K562 (cell line): ENCODE data around the gene SLC5A6. TPM values are rescaled to one million over a fixed set of nuclear protein-coding genes. Genes with fewer than 3 reads are reported as not detected.
A peak's percentile ranks its signal among the peaks of the same experiment; 100 is the strongest.
"Not testable (repeated sequence)": the region's sequence is repeated elsewhere in the genome, so short reads cannot be mapped to it uniquely, and the experiment has no call there.

Experiments
- ATAC-seq: fragments of 200-7000 bp; cut with Tn5 transposase; 3 replicates; pipeline ENCODE4 v1.9.1; 2020; ENCODE audit warnings: moderate library complexity
- BruUV-seq: library from RNA; stranded (reverse); fragments of 400-500 nt; replicated peaks from 2 replicates; lab custom pipeline; 2021; lab: Mats Ljungman, UMichigan
- CTCF ChIA-PET: fragments of 300-600 bp; formaldehyde crosslinking; extraction: SDS; loops from one replicate; lab custom pipeline; 2021; ENCODE audit warnings: low intra/inter-chr PET ratio; lab: Yijun Ruan, JAX
- POLR2A ChIA-PET: fragments of 300-600, 350-650 bp; sonication (Branson Sonifier 250); formaldehyde crosslinking; extraction: SDS; loops from one replicate; lab custom pipeline; 2021; ENCODE audit warnings: antibody characterized with exemption, inconsistent platforms; lab: Yijun Ruan, JAX
- DNase-seq, 4 experiments: peaks; one replicate each; pipeline versions ENCODE4 v3.0.0 to v3.0.0-alpha.2; 2011 to 2018; ENCODE audit warnings: low spot score in 3 of 4, mixed read lengths in 3 of 4; ENCODE audit errors: extremely low read depth in 1 of 4
- FAIRE-seq: peaks from 2 replicates; lab custom pipeline; 2011; peaks lifted over from hg19 to GRCh38; lab: Jason Lieb, UNC
- H2AFZ ChIP-seq: 2 replicates; pipeline ENCODE4 v1.6.0; 2011; ENCODE audit warnings: low read depth, low read length, control low read depth, inconsistent platforms
- H3K27ac ChIP-seq: fragments of 200-600 bp; 3 replicates; pipeline ENCODE4 v1.8.0; 2011; ENCODE audit warnings: low read depth, mild to moderate bottlenecking, control low read depth, inconsistent platforms, low read length, moderate library complexity, mixed read lengths; ENCODE audit errors: extremely low read depth
- H3K27me3 ChIP-seq, 2 experiments: fragments of 300-600 bp in 1 of 2; 2 replicates in 1 of 2; 3 replicates in 1 of 2; pipeline versions ENCODE4 v1.6.0 to v1.8.0; 2011; ENCODE audit warnings: inconsistent platforms in 2 of 2, low read length in 2 of 2, mild to moderate bottlenecking in 1 of 2, mixed read lengths in 1 of 2, moderate library complexity in 1 of 2; ENCODE audit not compliant: control insufficient read depth in 2 of 2, insufficient read depth in 2 of 2
- H3K36me3 ChIP-seq: fragments of 300-600 bp; 3 replicates; pipeline ENCODE4 v1.8.0; 2011; ENCODE audit warnings: mild to moderate bottlenecking, low read length, inconsistent platforms; ENCODE audit not compliant: control insufficient read depth, insufficient read depth
- H3K4me1 ChIP-seq, 2 experiments: fragments of 200-600 bp in 1 of 2; replicated peaks in 1 of 2; 2 replicates in 1 of 2; 3 replicates in 1 of 2; pipeline versions ENCODE4 v1.5.1 to v1.8.0; 2011; ENCODE audit warnings: inconsistent platforms in 2 of 2, low read length in 2 of 2, mild to moderate bottlenecking in 1 of 2, mixed read lengths in 1 of 2, moderate library complexity in 1 of 2; ENCODE audit not compliant: control insufficient read depth in 2 of 2, insufficient read depth in 2 of 2
- H3K4me2 ChIP-seq: 2 replicates; pipeline ENCODE4 v1.6.1; 2011; ENCODE audit warnings: low read length, control low read depth, inconsistent platforms, mixed read lengths; ENCODE audit not compliant: insufficient read depth
- H3K4me3 ChIP-seq: fragments of 200-600 bp; sonication (generic), shearing (Covaris generic); 2 replicates; pipeline ENCODE4 v1.5.1; 2016; ENCODE audit warnings: control low read depth, inconsistent platforms
- H3K79me2 ChIP-seq: fragments of 200-600 bp; 3 replicates; pipeline ENCODE4 v1.8.0; 2011; ENCODE audit warnings: low read length, inconsistent platforms; ENCODE audit not compliant: control insufficient read depth, insufficient read depth
- H3K9ac ChIP-seq, 2 experiments: 2 replicates each; pipeline versions ENCODE4 v1.6.0 to v1.6.1; 2011; ENCODE audit warnings: low read depth in 2 of 2, low read length in 2 of 2, control low read depth in 1 of 2, inconsistent platforms in 1 of 2, mild to moderate bottlenecking in 1 of 2, mixed read lengths in 1 of 2; ENCODE audit not compliant: insufficient read depth in 1 of 2
- H3K9me1 ChIP-seq: one replicate; pipeline ENCODE4 v1.6.0; 2011; ENCODE audit warnings: inconsistent platforms, mild to moderate bottlenecking, low read length, moderate library complexity; ENCODE audit not compliant: control insufficient read depth, insufficient read depth
- H3K9me3 ChIP-seq: replicated peaks from 2 replicates; pipeline ENCODE4 v1.5.1; 2011; ENCODE audit warnings: low read depth, low read length, inconsistent platforms; ENCODE audit not compliant: control insufficient read depth, insufficient read depth
- H4K20me1 ChIP-seq: replicated peaks from 2 replicates; pipeline ENCODE4 v1.6.1; 2011; ENCODE audit warnings: low read length, inconsistent platforms, mixed read lengths; ENCODE audit not compliant: control insufficient read depth, insufficient read depth
- BCOR ChIP-seq: fragments of 450-650 bp; IDR thresholded peaks from 2 replicates; pipeline ENCODE4 v1.6.1; 2016
- CBFA2T2 ChIP-seq: fragments of 450-650 bp; conservative IDR thresholded peaks from 2 replicates; pipeline ENCODE4 v1.6.1; 2017; ENCODE audit warnings: mild to moderate bottlenecking
- CBFB ChIP-seq: sonication (generic); formaldehyde crosslinking; IDR thresholded peaks from 2 replicates; pipeline ENCODE4 v1.4.0; 2020; ENCODE audit warnings: mild to moderate bottlenecking, missing genetic modification reagents
- CXXC5 ChIP-seq: fragments of 250-450 bp; sonication (Bioruptor Pico); IDR thresholded peaks from 2 replicates; pipeline ENCODE4 v1.8.0; 2022; ENCODE audit warnings: inconsistent platforms, mild to moderate bottlenecking, moderate library complexity
- MYNN ChIP-seq, 2 experiments: sonication (generic); formaldehyde crosslinking in 1 of 2; IDR thresholded peaks; 2 replicates each; pipeline versions ENCODE4 v1.5.0 to v1.6.1; 2016 to 2020; ENCODE audit warnings: antibody characterized with exemption in 1 of 2, missing genetic modification reagents in 1 of 2
- TFAM ChIP-seq: fragments of 250-450 bp; sonication (Bioruptor Pico); conservative IDR thresholded peaks from 2 replicates; pipeline ENCODE4 v1.5.0; 2021; ENCODE audit warnings: mild to moderate bottlenecking, moderate library complexity
- ZNF146 ChIP-seq: IDR thresholded peaks from one replicate; pipeline ENCODE4 v1.6.1; 2018; ENCODE audit warnings: missing compliant biosample characterization; ENCODE audit not compliant: unreplicated experiment
- ZNF551 ChIP-seq: fragments of 250-450 bp; sonication (Bioruptor Pico); IDR thresholded peaks from 2 replicates; pipeline ENCODE4 v1.5.0; 2021; ENCODE audit warnings: mild to moderate bottlenecking, moderate library complexity
- WGBS: fragments of 100-300 bp; shearing (Covaris generic); methylation state at CpG from one replicate; pipeline ENCODE4 v1.1.6; 2016; ENCODE audit warnings: low coverage, mixed read lengths; ENCODE audit not compliant: insufficient coverage; ENCODE audit errors: missing lambda C conversion rate; 5-methylcytosine and 5-hydroxymethylcytosine counted together
- in situ Hi-C: fragments of 300-500 bp; cut with MboI; formaldehyde crosslinking; loops from 4 replicates; pipeline ENCODE4 v1.15.0; 2018; ENCODE audit warnings: inconsistent platforms, mixed read lengths
- intact Hi-C: fragments of 100-400 bp; cut with micrococcal nuclease; formaldehyde crosslinking; loops from 2 replicates; pipeline ENCODE4 v1.14.2; 2022
- polyA plus RNA-seq, 8 experiments: library from polyadenylated mRNA; depleted of rRNA in 4 of 8; stranded (reverse) in 5 of 8; unstranded in 3 of 8; fragments of >200 nt; fragmentation: Nextera tagmentation in 2 of 8; fragmentation: Illumina TruSeq in 1 of 8; extraction: Ambion mirVana in 2 of 8; extraction: Trizol in 1 of 8; gene quantifications; 2 replicates each; pipeline versions ENCODE4 v1.2.1 to v1.2.3, GENCODE V29; 2011 to 2014; ENCODE audit warnings: inconsistent platforms in 1 of 8, missing spikeins in 1 of 8
- total RNA-seq, 7 experiments: library from RNA; depleted of rRNA in 6 of 7; stranded (reverse); fragments of >200 nt in 6 of 7; fragmentation: Illumina TruSeq in 2 of 7; extraction: Trizol in 2 of 7; gene quantifications; 2 replicates each; pipeline versions ENCODE4 v1.2.1 to v1.2.3, GENCODE V29; 2011 to 2021; ENCODE audit warnings: low replicate concordance in 1 of 7
- TF ChIP-seq, protein P1 (sequence below): fragments of 450-650 bp; formaldehyde crosslinking; IDR thresholded peaks from 2 replicates; pipeline ENCODE4 v1.4.0; 2022; ENCODE audit warnings: missing genetic modification characterization

The SLC5A6 gene
- total and polyA plus RNA-seq, 9 of the 15 experiments (the other 6 are each of a cell fraction or from before 2014, with no cell fraction given): 32.6 to 137 (median 107) TPM

DNA sequence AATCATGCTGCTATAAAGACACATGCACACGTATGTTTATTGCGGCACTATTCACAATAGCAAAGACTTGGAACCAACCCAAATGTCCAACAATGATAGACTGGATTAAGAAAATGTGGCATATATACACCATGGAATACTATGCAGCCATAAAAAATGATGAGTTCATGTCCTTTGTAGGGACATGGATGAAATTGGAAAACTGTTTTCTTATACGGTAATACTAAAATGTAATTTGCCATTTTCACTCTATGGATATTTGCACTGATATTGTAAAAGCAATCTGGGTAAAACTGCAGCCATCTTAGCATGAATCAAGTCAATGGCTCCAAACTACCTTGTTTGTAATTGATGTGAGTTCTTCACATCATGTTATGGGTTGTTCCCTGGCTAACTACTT, 16.3 kb downstream of the SLC5A6 start:
- not testable (repeated sequence) for H2AFZ ChIP-seq, H3K4me1 ChIP-seq, H3K9me1 ChIP-seq, H3K4me3 ChIP-seq, BruUV-seq, H3K79me2 ChIP-seq
- 28% methylated on average over 1 of the region's 3 CpGs for WGBS
- peak; percentile 54 for TF ChIP-seq ZNF146 (CRISPR knock-in tag)
- 0 out of 2 replicates have a peak, but pooled peaks have one; percentile 33 for TF ChIP-seq BCOR
- TF ChIP-seq, all 486 proteins: peak for 2; not testable (repeated sequence) for 484
- FAIRE-seq, ATAC-seq, CTCF ChIA-PET, H4K20me1 ChIP-seq, H3K4me2 ChIP-seq, in situ Hi-C loops, H3K9ac ChIP-seq, H3K27me3 ChIP-seq, intact Hi-C loops, H3K27ac ChIP-seq, H3K9me3 ChIP-seq, POLR2A ChIA-PET, DNase-seq: not testable (repeated sequence)
- peaks cover 13% of the 10 kb centered on the region; the same call in 2 of the 3 replicates for H3K36me3 ChIP-seq

DNA sequence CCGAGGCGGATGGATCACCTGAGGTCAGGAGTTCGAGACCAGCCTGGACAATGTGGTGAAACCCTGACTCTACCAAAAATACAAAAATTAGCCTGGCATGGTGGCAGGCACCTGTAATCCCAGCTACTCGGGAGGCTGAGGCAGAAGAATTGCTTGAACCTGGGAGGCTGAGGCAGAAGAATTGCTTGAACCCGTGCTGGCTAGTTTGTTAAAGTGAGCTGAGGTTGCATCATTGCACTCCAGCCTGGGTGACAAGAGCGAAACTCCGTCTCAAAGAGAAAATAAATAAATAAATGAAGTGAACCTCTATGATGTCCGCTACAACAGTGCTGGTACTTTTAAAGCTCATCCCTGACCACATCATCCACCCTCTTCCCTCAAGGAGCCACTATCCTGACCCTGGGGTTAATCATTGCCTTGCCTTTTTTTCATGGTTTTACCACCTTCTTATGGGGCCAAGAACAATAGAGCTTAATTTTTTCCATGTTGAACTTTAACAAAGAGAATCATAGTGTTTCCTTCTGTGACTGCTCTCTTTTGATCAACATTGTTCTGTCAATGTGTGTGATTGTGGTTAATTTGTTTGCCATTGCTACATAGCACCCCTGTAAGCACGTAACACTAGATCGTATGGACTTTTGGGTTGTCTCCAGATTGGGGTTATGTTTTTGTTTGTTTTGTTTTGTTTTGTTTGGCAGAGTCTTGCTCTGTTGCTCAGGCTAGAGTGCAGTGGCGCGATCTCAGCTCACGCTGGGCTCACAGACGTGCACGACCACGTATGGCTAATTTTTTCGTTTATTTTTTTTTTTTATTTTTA, 17.3 kb downstream of the SLC5A6 start:
- H4K20me1 ChIP-seq: no peaks in the 10 kb centered on the region
- no peak overlapping the region for H3K4me3 ChIP-seq
- 49% methylated on average over 17 of the region's 17 CpGs for WGBS
- H3K9ac ChIP-seq: no peak overlapping the region
- H2AFZ ChIP-seq: 0 out of 2 replicates have a peak overlapping the region, but pooled peaks have one; percentile 39
- no TSS peak for BruUV-seq
- CTCF ChIA-PET: no interaction called here
- POLR2A ChIA-PET: interaction anchor here (0.6 to 1.7 kb wide), 2 partner anchors 16 to 185 kb away, joined by 3 to 4 read pairs; no protein-coding TSS in a partner anchor
- no peaks in the 10 kb centered on the region for H3K9me1 ChIP-seq
- no peak overlapping the region for H3K27ac ChIP-seq
- H3K79me2 ChIP-seq: no peaks in the 10 kb centered on the region
- no peaks in the 10 kb centered on the region for H3K27me3 ChIP-seq
- H3K4me1 ChIP-seq: no peaks in the 10 kb centered on the region; a peak in 2 of 5 replicates
- in situ Hi-C loops: loop anchor here (5.0 kb wide), 1 partner anchor 97 kb away; no protein-coding TSS in a partner anchor
- intact Hi-C loops: loop anchor here (5.0 kb wide), 2 partner anchors 177 to 232 kb away; no protein-coding TSS in a partner anchor
- peaks cover 5% of the 10 kb centered on the region; the same call in 1 of the 3 replicates for H3K36me3 ChIP-seq
- ATAC-seq (no peak), FAIRE-seq (no peak), DNase-seq (no peak)
- no peaks in the 10 kb centered on the region for H3K9me3 ChIP-seq
- H3K4me2 ChIP-seq: no peak overlapping the region
- TF ChIP-seq CBFB (CRISPR knock-in tag) (no peak), MYNN (IDR thresholded peaks at IDR 0.05) (no peak), MYNN (CRISPR knock-in tag; IDR thresholded peaks at IDR 0.05) (no peak), CXXC5 (CRISPR knock-in tag) (no peak), ZNF551 (no peak), CBFA2T2 (no peak), TFAM (CRISPR knock-in tag) (no peak)
- TF ChIP-seq, protein P1, sequence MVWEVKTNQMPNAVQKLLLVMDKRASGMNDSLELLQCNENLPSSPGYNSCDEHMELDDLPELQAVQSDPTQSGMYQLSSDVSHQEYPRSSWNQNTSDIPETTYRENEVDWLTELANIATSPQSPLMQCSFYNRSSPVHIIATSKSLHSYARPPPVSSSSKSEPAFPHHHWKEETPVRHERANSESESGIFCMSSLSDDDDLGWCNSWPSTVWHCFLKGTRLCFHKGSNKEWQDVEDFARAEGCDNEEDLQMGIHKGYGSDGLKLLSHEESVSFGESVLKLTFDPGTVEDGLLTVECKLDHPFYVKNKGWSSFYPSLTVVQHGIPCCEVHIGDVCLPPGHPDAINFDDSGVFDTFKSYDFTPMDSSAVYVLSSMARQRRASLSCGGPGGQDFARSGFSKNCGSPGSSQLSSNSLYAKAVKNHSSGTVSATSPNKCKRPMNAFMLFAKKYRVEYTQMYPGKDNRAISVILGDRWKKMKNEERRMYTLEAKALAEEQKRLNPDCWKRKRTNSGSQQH (CRISPR knock-in tag): no peak
